Loucy (cell line): ENCODE measurements around the gene ZNRF1.

Source experiments
- CTCF ChIP-seq: fragments of 200-600 bp; sonication (generic); conservative IDR thresholded peaks from 2 replicates; pipeline ENCODE4 v1.5.1; 2014; ENCODE audit warnings: mild to moderate bottlenecking, antibody characterized with exemption, low read length
- EZH2phosphoT487 ChIP-seq: fragments of 200-600 bp; IDR thresholded peaks from 2 replicates; pipeline ENCODE4 v1.6.1; 2018; ENCODE audit warnings: antibody characterized with exemption, mild to moderate bottlenecking, moderate library complexity, borderline replicate concordance

DNA sequence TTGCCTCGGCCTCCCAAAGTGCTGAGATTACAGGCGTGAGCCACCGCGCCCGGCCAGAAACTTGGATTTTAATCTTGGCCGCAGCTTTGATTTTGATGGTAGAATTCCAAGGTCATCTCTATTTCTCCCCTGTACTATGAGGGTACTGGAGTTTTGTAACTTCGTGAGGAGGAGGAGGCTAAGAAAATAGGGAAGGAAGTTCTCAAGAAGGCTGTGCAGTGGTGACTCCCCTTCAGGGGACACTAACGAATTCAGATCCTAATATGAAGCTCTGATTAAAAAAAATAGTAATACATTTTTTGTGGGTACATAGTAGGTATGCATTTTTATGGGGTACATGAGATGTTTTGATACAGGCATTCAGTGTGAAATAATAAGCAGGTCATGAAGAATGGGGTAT lies 61.9 kb downstream of the ZNRF1 start:
- TF ChIP-seq CTCF (no peak), EZH2phosphoT487 (no peak)
